ENCODE data around the gene TSPAN32.

DNA sequence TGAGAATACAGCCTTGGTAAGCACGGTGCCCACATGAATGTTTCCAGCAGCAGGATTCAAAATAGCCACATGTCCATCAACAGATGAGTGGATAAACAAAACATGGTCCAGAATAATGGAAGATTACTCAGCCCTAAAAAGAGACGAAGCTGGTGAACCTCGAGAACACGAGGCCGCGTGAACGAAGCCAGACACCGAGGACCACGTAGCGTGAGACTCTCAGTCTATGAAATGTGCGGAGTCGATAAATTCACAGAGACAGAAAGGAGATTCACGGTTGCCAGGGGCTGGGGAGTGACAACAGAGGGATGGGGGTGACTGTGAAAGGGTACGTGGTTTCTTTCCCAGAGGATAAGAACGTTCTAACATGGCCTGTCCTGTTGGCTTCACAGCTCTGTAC lies 28.5 kb upstream of the TSPAN32 start:
- TF ChIP-seq, protein P1, sequence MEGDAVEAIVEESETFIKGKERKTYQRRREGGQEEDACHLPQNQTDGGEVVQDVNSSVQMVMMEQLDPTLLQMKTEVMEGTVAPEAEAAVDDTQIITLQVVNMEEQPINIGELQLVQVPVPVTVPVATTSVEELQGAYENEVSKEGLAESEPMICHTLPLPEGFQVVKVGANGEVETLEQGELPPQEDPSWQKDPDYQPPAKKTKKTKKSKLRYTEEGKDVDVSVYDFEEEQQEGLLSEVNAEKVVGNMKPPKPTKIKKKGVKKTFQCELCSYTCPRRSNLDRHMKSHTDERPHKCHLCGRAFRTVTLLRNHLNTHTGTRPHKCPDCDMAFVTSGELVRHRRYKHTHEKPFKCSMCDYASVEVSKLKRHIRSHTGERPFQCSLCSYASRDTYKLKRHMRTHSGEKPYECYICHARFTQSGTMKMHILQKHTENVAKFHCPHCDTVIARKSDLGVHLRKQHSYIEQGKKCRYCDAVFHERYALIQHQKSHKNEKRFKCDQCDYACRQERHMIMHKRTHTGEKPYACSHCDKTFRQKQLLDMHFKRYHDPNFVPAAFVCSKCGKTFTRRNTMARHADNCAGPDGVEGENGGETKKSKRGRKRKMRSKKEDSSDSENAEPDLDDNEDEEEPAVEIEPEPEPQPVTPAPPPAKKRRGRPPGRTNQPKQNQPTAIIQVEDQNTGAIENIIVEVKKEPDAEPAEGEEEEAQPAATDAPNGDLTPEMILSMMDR (conservative IDR thresholded peaks at IDR 0.05 in 1 of 2, IDR thresholded peaks at IDR 0.05 in 1 of 2; ENCODE audit: low read depth in 1 of 2, low read length in 2 of 2) = no peak
- TF ChIP-seq EZH2 (IDR thresholded peaks at IDR 0.05; ENCODE audit: low read length, missing control alignments) = no peak

Measured in fibroblast of lung (primary cell).